ENCODE measurements around the gene PAX8. TPM values are rescaled to one million over a fixed set of nuclear protein-coding genes. Genes with fewer than 3 reads are reported as not detected.

PAX8 gene
- total and polyA plus RNA-seq, 2 of the 13 experiments (the other 11 are each of a cell fraction or from before 2014, with no cell fraction given) = 1.5 to 8.8 TPM

- TF ChIP-seq CTCF (CRISPR knock-in tag; IDR thresholded peaks at IDR 0.05) (peak; percentile 66), SMC3 (IDR thresholded peaks at IDR 0.05; ENCODE audit: low read length) (peak; percentile 37)
Measured at GRCh38 chr2:113297590-113297989, 18.9 kb upstream of the PAX8 start (continued).

GRCh38 chr2:113291191-113291590, 12.5 kb upstream of the PAX8 start:
- Histone ChIP-seq H3K27ac (ENCODE audit: extremely low read length, insufficient read depth, low read length) (no peak overlapping the region), H2AFZ (ENCODE audit: low read length) (no peak overlapping the region), H3K4me1 (ENCODE audit: insufficient read depth, low read length) (peaks cover 43% of the 10 kb centered on the region), H3K9me3 (ENCODE audit: low read length) (no peaks in the 10 kb centered on the region), H3K4me2 (ENCODE audit: low read depth, low read length) (no peak overlapping the region), H3K4me3 (replicated peaks in 1 of 3; ENCODE audit: insufficient read depth in 1 of 3, low read depth in 2 of 3, low read length in 3 of 3) (no peak overlapping the region), H3K27me3 (ENCODE audit: control insufficient read depth in 1 of 2, insufficient read depth in 2 of 2, low read length in 2 of 2) (no peaks in the 10 kb centered on the region; a peak in 1 of 5 replicates), H3K36me3 (replicated peaks in 1 of 2; ENCODE audit: control insufficient read depth in 1 of 2, insufficient read depth in 2 of 2, low read length in 2 of 2) (no peaks in the 10 kb centered on the region), H4K20me1 (ENCODE audit: insufficient read depth, low read length) (no peaks in the 10 kb centered on the region), H3K79me2 (ENCODE audit: insufficient read depth, low read length) (no peaks in the 10 kb centered on the region), H3K9ac (ENCODE audit: insufficient read depth, low read depth, low read length) (no peak overlapping the region)
- FAIRE-seq (no peak), ATAC-seq (no peak), DNase-seq (ENCODE audit: low spot score) (no peak)
- ChIA-PET POLR2A (no interaction called here), CTCF (ENCODE audit: low intra/inter-chr PET ratio, low total read pairs) (no interaction called here)
- in situ Hi-C loops (cut with HindIII; ENCODE audit: extremely low pct_ligation_motif_present, low pct_unique_long_range_greater_than_20kb) (no loop called here), intact Hi-C loops (cut with micrococcal nuclease; ENCODE audit: unreplicated experiment) (no loop called here)
- 97% methylated on average over 22 of the region's 28 CpGs for WGBS (ENCODE audit: low lambda C conversion rate)
- BruUV-seq (replicated peaks) = no TSS peak
- TF ChIP-seq SMC3 (IDR thresholded peaks at IDR 0.05; ENCODE audit: low read length) (no peak), DMAP1 (CRISPR knock-in tag; IDR thresholded peaks at IDR 0.05) (no peak), NR2F6 (IDR thresholded peaks at IDR 0.05) (no peak), NR2F6 (CRISPR knock-in tag; IDR thresholded peaks at IDR 0.05) (no peak), ZBTB20 (CRISPR knock-in tag; IDR thresholded peaks at IDR 0.05; ENCODE audit: borderline replicate concordance, low read depth) (no peak), GABPB1 (CRISPR knock-in tag; IDR thresholded peaks at IDR 0.05) (no peak), ZNF331 (CRISPR knock-in tag; IDR thresholded peaks at IDR 0.05) (no peak), ZNF552 (CRISPR knock-in tag; IDR thresholded peaks at IDR 0.05; ENCODE audit: borderline replicate concordance) (no peak), RNF2 (conservative IDR thresholded peaks at IDR 0.05; ENCODE audit: low read depth) (no peak), SMAD1 (CRISPR knock-in tag; IDR thresholded peaks at IDR 0.05; ENCODE audit: borderline replicate concordance, low read depth) (no peak), TFAP4 (IDR thresholded peaks at IDR 0.05; ENCODE audit: borderline replicate concordance, low read depth) (no peak), ZNF160 (CRISPR knock-in tag; IDR thresholded peaks at IDR 0.05) (no peak), JUNB (CRISPR knock-in tag; IDR thresholded peaks at IDR 0.05; ENCODE audit: borderline replicate concordance) (no peak), NPAS2 (CRISPR knock-in tag; IDR thresholded peaks at IDR 0.05; ENCODE audit: borderline replicate concordance) (no peak), ZNF776 (CRISPR knock-in tag; IDR thresholded peaks at IDR 0.05) (no peak)
- TF ChIP-seq, protein P1, sequence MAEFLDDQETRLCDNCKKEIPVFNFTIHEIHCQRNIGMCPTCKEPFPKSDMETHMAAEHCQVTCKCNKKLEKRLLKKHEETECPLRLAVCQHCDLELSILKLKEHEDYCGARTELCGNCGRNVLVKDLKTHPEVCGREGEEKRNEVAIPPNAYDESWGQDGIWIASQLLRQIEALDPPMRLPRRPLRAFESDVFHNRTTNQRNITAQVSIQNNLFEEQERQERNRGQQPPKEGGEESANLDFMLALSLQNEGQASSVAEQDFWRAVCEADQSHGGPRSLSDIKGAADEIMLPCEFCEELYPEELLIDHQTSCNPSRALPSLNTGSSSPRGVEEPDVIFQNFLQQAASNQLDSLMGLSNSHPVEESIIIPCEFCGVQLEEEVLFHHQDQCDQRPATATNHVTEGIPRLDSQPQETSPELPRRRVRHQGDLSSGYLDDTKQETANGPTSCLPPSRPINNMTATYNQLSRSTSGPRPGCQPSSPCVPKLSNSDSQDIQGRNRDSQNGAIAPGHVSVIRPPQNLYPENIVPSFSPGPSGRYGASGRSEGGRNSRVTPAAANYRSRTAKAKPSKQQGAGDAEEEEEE (CRISPR knock-in tag; IDR thresholded peaks at IDR 0.05; ENCODE audit: borderline replicate concordance) = no peak
- TF ChIP-seq, protein P2, sequence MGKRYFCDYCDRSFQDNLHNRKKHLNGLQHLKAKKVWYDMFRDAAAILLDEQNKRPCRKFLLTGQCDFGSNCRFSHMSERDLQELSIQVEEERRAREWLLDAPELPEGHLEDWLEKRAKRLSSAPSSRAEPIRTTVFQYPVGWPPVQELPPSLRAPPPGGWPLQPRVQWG (CRISPR knock-in tag; IDR thresholded peaks at IDR 0.05; ENCODE audit: borderline replicate concordance, low read depth) = no peak
